NCI-H1105 treated with DMSO at 0.1 percent for 48 hours (cell line): ENCODE data around the gene PLIN1.
"Not testable (repeated sequence)": the region's sequence is repeated elsewhere in the genome, so short reads cannot be mapped to it uniquely, and the experiment has no call there.

ENCODE experiments used
- DNase-seq: peaks from one replicate; lab custom pipeline; 2025; lab: John Stamatoyannopoulos, UW

The PLIN1 gene, protein sequence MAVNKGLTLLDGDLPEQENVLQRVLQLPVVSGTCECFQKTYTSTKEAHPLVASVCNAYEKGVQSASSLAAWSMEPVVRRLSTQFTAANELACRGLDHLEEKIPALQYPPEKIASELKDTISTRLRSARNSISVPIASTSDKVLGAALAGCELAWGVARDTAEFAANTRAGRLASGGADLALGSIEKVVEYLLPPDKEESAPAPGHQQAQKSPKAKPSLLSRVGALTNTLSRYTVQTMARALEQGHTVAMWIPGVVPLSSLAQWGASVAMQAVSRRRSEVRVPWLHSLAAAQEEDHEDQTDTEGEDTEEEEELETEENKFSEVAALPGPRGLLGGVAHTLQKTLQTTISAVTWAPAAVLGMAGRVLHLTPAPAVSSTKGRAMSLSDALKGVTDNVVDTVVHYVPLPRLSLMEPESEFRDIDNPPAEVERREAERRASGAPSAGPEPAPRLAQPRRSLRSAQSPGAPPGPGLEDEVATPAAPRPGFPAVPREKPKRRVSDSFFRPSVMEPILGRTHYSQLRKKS

DNA sequence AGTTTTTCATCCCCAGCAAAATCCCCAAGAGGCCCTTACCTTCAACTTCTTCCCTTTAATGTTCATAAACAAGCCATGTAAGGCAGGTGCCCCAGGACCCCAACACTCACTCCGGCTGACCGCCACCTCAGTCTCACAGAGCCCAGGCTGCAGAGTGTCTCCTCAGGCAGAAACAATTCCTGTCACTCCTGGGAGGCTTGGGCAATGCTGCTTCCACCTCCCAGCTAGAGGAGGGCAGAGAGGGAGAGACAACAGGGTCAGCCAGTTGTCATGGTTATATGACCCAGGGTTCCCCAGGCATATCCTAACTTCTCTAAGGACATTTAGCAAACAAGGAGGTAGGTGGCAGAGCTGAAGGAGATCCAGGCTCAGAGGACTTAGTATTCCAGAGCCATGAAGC is at the start of gene PLIN1:
Gene PLIN1, minus strand, starts transcription at position 156 of the 400 bp plus-strand sequence. CDS start 1,878 bp downstream, outside the sequence.
- DNase-seq = no peak

DNA sequence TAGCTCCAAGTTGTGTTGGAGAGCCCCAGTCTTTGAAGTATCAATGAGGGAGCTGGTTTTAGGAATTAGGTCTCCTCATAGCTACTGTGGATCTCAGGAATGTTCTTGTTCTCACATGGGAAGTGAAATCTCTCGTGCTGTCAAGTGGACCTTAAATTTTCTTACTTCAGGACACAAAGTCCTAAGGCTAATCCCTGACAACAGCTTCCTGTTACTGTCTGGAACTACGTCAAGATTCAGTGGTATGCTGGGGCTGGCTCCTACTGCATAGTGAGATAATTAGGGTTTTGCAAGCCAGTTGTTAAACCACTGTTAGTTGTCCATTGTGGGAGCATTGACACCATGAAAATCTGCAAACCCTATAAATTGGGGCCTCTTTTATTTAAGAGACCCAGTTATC is 49.1 kb upstream of the PLIN1 start:
- no peak for DNase-seq

DNA sequence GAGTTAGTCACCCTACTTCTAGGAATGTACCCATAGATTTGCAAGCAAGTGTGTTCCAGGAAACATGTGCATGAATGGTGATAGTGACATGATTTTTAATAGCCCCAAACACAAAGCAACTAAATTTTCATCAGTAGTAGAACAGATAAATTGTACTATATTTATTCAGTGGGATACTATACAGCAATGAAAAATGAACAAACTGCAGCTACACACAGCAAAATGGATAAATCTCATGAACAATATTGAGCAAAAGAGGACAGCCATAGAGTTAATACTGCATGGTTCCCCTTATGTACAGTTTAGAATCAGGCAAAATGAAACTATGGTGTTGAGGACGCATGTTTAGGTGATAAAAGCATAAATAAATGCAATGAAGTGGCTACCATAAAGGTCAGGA is 45.9 kb upstream of the PLIN1 start:
- DNase-seq = no peak

DNA sequence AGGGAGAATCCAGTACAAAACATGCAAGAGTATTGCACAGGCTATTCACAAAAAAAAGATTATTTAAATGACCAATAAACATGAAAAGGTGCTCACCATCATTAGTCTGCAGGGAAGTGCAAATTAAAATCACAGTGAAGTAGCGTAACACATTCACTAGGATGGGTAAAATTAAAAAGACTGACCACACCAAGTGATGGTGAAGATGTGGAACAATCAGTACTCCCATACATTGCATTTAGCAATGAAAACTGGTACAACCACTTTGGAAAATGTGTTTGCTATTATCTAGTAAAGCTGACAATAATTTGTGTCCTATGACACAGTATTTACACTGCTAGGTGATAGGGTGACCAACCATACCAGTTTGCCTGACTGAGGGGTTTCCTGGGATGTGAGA is 45.5 kb upstream of the PLIN1 start:
- no peak for DNase-seq

DNA sequence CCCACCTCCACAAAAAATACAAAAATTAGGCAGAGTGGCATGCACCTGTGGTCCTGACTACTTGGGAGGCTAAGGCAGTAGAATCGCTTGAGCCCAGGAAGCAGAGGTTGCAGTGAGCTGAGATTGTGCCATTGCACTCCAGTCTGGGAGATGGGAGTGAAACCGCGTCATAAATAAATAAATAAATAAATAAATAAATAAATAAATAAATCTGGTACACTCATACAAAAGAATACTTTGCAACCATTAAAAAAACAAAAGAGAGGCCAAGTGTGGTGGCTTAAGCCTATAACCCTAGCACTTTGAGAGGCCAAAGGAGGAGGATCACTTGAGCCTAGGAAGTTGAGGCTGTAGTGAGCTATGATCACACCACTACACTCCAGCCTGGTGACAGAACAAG is 43.9 kb upstream of the PLIN1 start:
- no peak for DNase-seq

DNA sequence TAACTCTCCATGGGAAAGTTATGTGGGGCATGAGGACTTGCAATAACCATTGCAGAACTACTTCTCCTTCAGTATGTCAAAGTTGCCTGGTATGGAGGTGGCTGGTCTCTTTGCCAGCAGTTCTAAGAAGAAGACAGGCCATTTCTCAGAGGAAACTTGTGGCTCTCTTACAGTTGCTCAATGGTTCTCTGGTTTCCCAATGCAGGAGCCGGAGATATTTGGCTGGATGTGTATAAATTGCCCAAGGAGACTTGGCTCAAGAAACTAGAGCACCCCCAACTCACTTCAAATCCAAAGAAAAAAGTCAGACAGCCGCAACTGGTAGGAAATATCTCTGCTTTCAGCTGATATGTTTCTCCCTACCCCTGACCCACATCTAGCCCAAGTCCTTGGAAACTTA is 35.6 kb upstream of the PLIN1 start:
- no peak for DNase-seq

DNA sequence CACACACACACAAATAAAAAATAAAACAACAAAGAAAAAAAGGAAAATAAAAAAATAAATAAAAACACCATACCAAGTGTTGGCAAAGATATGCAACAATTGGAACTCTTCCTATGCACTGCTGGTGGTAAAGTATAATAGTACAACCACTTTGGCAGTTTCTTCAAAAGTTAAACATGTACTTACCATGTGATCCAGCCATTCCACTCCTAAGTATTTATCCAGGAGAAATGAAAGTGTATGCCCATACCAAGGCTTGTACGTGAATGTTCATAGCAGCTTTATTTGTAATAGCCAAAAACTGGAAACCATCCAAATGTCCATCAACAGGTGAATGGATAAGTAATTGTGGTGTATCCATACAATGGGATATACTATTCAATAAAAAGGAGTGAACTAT is 28.4 kb upstream of the PLIN1 start:
- peak; percentile 16 for DNase-seq

DNA sequence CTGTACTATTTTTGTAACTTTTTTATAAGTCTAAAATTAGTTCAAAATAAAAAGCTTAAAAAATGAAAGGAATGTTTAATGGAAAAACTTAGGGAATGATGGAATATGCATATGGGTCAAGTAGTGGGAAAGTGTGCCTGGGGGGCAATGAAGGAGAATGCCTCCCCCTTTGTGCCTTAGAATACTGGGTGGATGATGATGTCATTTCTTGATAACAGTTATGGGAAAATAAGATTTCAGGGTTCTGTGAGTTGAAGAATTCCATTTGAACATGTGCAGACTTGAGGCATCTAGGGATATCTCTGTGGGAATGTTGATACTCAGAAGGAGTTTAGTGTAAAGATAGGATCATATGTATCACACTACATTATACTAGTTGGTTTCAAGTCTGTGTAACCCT is 25.2 kb upstream of the PLIN1 start:
- no peak for DNase-seq

DNA sequence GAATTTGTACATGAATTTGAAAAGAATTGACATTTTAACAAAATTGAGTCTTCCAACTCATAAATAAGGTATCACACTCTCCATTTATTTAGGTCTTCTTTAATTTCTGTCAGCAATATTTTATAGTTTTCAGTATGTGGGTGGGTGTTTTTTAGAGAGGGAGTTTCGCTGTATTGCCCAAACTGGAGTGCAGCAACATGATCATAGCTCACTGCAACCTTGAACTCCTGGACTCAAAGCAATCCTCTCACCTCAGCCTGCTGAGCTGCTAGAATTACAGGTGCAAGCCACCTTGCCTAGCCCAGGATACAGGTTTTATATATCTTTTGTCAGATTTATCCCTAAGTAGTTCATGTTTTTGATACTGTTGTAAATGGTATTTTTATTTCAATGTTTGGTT is 16.0 kb upstream of the PLIN1 start:
- no peak for DNase-seq

DNA sequence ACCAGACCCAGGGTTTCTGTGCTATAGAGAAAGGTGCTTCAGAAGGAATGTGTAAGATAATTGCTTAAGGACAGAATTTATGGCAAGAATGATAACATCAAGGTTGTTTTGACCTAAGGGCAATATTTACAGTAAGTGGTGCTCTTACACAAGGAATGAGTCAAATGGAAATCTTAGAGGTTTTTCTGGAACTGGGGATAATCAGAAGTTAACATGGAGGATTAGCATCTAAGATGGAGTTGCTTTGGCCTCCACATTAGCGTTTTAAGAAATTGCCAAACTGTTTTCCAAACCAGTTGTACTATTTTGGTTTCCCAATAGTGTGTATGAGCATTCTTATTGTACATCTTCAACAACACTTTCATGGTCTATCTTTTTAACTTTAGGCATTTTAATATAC is 14.5 kb upstream of the PLIN1 start:
- no peak for DNase-seq

DNA sequence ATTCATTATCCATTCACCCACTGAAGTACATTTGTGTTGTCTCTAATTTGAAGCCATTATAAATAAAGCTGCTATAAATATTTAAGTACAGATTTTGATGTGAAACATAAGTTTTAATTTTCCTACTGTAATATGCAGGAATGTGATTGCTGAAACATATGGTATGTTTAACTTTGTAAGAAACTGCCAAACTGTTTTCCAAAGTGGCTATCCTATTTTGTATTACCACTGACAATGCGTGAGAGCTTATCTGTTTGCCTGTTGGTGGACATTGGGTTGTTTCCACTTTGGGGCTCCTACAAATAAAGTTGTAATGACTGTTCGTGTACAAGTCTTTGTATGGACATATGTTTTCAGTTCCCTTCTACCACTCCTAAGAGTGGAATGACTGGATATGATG is 13.9 kb upstream of the PLIN1 start:
- no peak for DNase-seq

DNA sequence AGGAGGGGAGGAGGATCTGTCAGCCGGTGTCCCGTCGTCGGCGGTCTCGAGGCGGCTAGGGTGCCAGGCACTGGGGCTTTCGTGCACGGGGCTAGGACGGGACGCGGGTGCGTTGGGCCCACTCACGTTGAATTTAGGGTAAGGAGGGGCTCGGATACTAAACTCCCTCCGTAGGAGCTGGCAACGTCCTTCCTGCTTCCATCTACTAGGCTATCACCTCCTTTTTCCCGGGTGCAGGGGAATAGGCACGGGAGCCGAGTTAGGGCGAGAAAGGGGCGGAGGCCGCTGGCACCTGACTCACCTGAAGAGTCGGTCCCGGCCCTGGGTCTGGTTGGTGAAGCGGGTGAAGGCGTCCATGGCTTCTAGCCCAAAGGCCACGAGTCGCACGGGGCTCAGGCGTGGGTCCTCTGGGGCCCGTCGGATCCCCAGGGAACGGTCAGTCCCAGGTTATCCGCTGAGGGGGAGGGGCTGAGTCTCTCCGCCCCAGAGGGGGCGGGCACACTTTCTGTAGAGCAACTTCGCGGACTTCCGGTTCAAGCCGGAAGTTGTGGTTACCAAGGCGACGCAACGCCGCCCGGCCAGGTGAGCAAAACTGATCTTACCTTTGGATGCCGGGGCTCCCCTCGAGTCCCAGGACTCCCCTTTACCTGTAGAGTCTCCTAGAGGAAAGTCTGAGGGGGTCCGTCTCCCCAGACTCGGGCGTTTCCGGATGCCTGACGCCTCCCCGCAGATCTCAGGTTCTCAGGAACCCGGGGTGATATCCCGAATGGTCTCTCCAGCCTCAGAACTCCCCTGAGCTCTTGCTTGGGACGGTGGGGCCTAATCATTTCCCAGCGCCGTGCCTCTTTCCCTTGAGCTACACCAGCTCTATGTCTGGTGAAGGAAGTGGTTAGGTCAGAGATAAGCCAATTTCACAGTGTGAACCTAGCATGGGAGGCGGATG is 11.4 kb upstream of the PLIN1 start, which contains the start of the genes PEX11A and WDR93:
Gene PEX11A, minus strand, starts transcription at position 479 of the 943 bp plus-strand sequence. Its CDS starts 122 bp downstream, at position 357.
Gene WDR93, plus strand, starts transcription at position 536 of the 943 bp plus-strand sequence. CDS start 10,936 bp downstream, outside the sequence.
- peak; percentile 71 for DNase-seq

DNA sequence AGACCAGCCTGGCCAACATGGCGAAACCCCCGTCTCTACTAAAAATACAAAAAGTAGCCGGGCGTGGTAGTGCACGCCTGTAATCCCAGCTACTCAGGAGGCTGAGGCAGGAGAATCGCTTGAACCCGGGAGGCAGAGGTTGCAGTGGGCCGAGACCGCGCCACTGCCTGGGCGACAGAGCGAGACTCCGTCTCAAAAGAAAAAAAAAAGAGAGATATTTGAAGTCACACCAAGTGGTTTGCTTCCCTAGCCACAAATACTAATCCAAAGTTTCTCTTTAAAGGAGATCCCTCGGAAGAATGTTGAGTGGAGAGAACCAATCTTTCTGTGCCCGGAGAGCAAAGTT is 10.7 kb upstream of the PLIN1 start:
- not testable (repeated sequence) for DNase-seq

DNA sequence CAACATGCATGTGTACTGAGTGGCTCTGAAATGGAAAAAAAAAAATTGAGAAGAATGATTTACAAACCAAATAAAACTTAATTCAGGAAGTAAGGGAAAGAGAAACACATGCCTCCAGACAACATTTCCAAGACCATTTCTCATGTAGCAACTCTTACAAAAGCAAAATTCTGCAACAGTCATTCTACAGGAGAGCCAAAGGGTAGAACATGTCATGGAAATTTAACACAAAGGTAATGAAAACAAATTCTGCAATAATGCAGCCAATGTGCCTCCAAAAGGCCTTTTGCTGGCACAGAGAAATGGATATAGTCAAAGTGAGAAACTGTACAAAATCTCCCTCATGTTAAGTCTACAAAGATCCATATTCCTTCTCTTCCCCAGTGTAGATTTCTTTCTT is 7.4 kb upstream of the PLIN1 start:
- no peak for DNase-seq

DNA sequence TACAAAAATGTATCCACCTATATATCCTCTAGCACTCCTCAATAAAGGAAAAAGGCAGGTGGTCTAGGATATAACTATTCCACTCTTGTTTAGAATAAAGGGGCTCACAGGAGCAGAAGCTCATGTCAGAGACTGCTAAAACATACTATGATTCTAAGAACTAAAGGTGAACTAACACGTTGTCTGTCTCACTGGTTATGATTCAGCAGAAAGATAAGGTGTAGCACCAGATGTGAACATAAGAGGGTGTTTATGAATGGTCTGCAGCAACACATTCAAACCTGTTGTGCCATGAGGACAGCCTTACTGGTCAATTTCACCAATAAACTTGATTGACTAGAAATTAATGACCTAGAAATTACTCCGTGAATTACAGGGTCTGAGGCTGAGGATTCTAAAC is 6.8 kb upstream of the PLIN1 start:
- DNase-seq = no peak

DNA sequence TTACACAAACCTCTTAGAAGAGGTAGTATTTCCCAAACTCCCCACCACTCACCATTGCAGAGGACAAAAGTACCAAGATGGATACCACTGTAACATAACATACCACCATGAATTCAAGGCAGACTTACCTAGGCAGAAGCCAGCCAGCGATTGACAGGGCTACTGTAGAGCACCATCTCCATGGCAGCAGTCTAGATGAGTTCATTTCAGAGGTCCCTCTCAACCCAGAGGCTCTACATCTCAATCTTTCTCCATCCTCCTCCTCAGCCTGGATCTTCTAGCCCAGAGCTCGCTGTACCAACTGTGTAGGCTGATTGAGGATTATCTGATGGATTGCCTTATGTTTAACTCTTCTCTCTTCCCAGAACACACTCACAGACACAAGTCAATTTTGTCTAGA is 2.0 kb upstream of the PLIN1 start:
- DNase-seq = no peak

DNA sequence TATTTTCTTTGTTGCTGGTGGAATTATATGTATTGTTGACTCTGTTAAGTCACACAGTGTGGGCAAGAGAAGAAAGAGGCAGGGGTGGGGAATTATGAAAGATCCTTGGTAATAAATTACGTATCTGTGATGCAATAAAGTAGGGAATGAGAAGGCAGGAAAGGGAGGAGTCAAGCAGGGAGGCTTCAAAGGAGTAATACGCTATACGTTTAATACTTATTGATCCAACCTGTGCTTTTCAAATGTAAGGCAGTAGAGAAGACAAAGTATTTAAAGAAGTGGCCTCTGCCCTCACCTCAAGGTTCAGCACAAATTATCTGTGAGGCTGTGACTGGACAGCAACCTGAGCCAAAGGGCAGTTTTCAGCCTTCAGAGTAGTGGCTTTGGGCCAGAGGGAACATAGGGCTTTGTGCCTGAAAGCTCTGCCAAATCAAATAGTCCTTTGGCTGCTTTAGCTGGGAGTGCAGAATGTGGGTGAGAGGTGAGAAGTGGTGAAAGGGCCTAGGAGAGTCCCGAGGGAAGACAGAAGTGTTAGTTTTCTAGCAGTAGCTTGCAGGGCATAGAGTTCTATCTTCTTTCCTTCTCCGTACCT is 1.2 kb upstream of the PLIN1 start:
- peak; percentile 8 for DNase-seq

DNA sequence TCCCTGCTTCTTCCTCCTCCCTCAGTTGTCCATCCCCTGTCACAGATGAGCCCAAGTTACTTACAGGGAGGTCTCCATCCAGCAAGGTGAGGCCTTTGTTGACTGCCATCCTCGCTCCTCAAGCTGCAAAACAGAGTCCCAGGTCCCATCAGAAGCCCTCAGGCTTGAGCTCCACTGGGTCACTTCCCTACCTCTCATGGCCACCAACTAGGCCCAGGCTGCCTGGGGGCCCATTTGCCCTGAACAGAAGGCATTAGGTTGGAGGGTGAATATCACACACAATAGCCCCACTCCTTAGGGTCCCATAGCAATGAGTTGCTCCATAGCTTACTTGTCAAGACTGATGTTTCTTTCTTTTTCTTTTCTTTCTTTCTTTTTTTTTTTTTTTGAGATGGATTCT is 1.8 kb downstream of the PLIN1 start:
- DNase-seq = no peak

DNA sequence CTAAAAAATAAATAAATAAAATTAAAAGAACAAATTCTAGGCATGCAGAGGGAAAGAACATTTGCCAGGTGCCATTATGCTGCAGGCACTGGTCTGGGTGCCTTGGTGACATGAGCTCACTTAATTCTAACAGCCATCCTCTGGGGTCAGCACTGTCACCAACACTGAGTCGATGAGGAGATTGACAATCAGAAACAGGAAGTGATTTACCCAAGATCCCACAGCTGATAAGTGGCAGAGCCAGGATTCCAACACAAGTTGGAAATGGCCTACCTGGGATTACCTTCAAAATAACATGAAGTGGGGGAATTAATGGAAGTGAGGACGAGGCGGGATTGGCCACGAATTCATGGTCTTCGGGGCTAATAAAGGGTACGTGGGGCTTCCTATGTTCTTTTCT is 3.6 kb downstream of the PLIN1 start:
- no peak for DNase-seq

DNA sequence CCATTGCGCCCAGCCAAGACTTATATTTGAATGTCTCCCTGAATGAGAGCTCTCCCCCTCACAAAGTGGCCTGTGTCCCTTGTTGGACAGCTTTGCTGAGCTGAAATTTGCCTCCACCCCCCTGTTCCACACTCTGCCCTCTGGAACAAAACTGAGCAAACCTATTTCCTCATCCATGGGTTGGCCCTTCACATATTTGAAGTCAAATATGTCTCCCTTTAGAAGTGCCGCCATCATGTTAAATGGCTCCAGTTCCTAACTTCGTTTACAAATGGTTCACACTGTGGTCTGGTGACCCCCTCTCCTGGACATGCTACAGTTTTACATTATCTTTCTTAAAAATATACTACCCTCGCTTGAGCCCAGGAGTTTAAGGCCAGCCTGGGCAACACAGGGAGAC is 4.6 kb downstream of the PLIN1 start:
- no peak for DNase-seq

DNA sequence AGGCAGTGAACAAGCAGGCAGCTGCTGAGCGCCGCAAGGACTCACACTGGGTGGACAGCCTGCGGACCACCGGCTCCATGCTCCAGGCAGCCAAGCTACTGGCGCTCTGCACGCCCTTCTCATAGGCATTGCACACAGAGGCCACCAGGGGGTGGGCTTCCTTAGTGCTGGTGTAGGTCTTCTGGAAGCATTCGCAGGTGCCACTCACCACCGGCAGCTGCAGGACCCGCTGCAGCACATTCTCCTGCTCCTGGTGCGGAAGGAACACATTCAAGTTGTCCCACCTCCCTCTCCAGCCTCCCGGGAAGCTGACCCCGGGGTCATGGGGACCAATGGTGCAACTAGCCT is 6.0 kb downstream of the PLIN1 start:
- peak; percentile 1 for DNase-seq
